ENCODE results near the gene SLAMF1. TPM values are rescaled to one million over a fixed set of nuclear protein-coding genes. Genes with fewer than 3 reads are reported as not detected.

Gene SLAMF1
- total RNA-seq, 1 donor from 2014 or later = not detected

- Histone ChIP-seq H3K4me2 (ENCODE audit: low read length) (no peak overlapping the region), H3K79me2 (ENCODE audit: insufficient read depth, low read length) (no peaks in the 10 kb centered on the region), H3K27me3 (ENCODE audit: insufficient read depth, low read length) (peaks cover 20% of the 10 kb centered on the region), H3K9ac (ENCODE audit: low read length) (no peak overlapping the region), H3K4me3 (ENCODE audit: insufficient read depth, low read depth, low read length) (no peak overlapping the region), H3K27ac (ENCODE audit: low read depth, low read length) (no peak overlapping the region), H3K4me1 (ENCODE audit: insufficient read depth, low read length) (no peaks in the 10 kb centered on the region), H2AFZ (ENCODE audit: low read depth, low read length) (no peak overlapping the region), H3K9me3 (ENCODE audit: insufficient read depth, low read depth, low read length) (no peaks in the 10 kb centered on the region), H4K20me1 (ENCODE audit: insufficient read depth, low read length) (no peaks in the 10 kb centered on the region), H3K36me3 (ENCODE audit: insufficient read depth, low read length) (no peaks in the 10 kb centered on the region)
- Mint-ChIP-seq H3K36me3 (ENCODE audit: low read depth, unreplicated experiment) (no peaks in the 10 kb centered on the region), H3K9me3 (ENCODE audit: unreplicated experiment) (peaks cover 4% of the 10 kb centered on the region), H3K4me3 (ENCODE audit: unreplicated experiment) (no peak overlapping the region), H3K4me1 (ENCODE audit: low read depth, unreplicated experiment) (peaks cover 9% of the 10 kb centered on the region), H3K27ac (ENCODE audit: unreplicated experiment) (peak overlapping the region; percentile 53), H3K27me3 (ENCODE audit: low read depth, unreplicated experiment) (peaks cover 18% of the 10 kb centered on the region)
- FAIRE-seq (no peak), DNase-seq (ENCODE audit: low read depth) (no peak)
- TF ChIP-seq, protein P1, sequence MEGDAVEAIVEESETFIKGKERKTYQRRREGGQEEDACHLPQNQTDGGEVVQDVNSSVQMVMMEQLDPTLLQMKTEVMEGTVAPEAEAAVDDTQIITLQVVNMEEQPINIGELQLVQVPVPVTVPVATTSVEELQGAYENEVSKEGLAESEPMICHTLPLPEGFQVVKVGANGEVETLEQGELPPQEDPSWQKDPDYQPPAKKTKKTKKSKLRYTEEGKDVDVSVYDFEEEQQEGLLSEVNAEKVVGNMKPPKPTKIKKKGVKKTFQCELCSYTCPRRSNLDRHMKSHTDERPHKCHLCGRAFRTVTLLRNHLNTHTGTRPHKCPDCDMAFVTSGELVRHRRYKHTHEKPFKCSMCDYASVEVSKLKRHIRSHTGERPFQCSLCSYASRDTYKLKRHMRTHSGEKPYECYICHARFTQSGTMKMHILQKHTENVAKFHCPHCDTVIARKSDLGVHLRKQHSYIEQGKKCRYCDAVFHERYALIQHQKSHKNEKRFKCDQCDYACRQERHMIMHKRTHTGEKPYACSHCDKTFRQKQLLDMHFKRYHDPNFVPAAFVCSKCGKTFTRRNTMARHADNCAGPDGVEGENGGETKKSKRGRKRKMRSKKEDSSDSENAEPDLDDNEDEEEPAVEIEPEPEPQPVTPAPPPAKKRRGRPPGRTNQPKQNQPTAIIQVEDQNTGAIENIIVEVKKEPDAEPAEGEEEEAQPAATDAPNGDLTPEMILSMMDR (IDR thresholded peaks at IDR 0.05; ENCODE audit: insufficient read depth, low read depth, low read length) = no peak
- no peak for TF ChIP-seq EZH2 (IDR thresholded peaks at IDR 0.05; ENCODE audit: insufficient read depth, low read length)
Observed at GRCh38 chr1:160606611-160607010, 40.2 kb downstream of the SLAMF1 start.

DNA sequence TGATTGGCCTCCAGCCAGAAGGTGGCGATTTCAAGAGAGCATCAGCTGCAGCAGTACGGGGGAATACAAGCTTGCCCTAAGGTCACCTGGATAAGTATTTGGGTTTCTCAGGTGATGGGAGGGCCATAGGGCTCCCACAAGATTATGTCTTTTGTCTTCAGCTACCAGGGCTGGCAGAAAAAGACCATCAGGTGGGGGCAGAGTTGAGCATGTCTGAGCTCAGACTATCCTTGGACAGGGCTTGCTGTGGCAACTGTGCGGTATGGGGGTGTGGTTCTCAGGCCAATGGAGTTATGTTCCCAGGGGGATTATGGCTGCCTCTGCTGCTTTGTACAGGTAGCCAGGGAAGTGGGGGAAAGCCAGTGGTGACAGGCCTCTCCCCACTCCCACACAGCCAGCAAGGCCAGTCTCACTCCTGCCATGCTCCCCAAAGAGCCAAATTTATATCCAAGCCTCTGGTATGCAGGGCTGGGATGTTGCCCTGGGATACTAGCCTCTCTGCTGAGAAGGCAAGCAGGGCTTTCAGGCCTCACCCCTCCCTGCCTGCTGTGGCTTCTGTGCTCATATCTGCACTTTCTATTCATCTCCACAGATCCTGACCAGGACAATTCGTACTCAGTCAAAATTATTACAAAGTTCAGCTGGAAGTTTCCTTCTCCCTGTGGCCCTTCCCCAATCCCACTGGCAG, 40.9 kb downstream of the SLAMF1 start:
- Mint-ChIP-seq H3K36me3 (ENCODE audit: low read depth, unreplicated experiment) (no peaks in the 10 kb centered on the region), H3K4me3 (ENCODE audit: unreplicated experiment) (no peak overlapping the region)

More for the DNA sequence above, 40.9 kb downstream of the SLAMF1 start:
- Histone ChIP-seq H3K4me1 (ENCODE audit: insufficient read depth, low read length) (no peaks in the 10 kb centered on the region), H3K9ac (ENCODE audit: low read length) (no peak overlapping the region), H4K20me1 (ENCODE audit: insufficient read depth, low read length) (no peaks in the 10 kb centered on the region), H3K27me3 (ENCODE audit: insufficient read depth, low read length) (peaks cover 18% of the 10 kb centered on the region), H3K4me2 (ENCODE audit: low read length) (no peak overlapping the region), H3K79me2 (ENCODE audit: insufficient read depth, low read length) (no peaks in the 10 kb centered on the region), H3K4me3 (ENCODE audit: insufficient read depth, low read depth, low read length) (no peak overlapping the region), H2AFZ (ENCODE audit: low read depth, low read length) (no peak overlapping the region), H3K36me3 (ENCODE audit: insufficient read depth, low read length) (no peaks in the 10 kb centered on the region), H3K9me3 (ENCODE audit: insufficient read depth, low read depth, low read length) (no peaks in the 10 kb centered on the region), H3K27ac (ENCODE audit: low read depth, low read length) (no peak overlapping the region)
- FAIRE-seq (no peak), DNase-seq (ENCODE audit: low read depth) (no peak)
- H3K27ac Mint-ChIP-seq (ENCODE audit: unreplicated experiment) = peak overlapping the region; percentile 16
- H3K27me3 Mint-ChIP-seq (ENCODE audit: low read depth, unreplicated experiment) = peaks cover 18% of the 10 kb centered on the region
- peaks cover 9% of the 10 kb centered on the region for H3K9me3 Mint-ChIP-seq (ENCODE audit: unreplicated experiment)
- TF ChIP-seq EZH2 (IDR thresholded peaks at IDR 0.05; ENCODE audit: insufficient read depth, low read length) = no peak
- TF ChIP-seq, protein P1 (IDR thresholded peaks at IDR 0.05; ENCODE audit: insufficient read depth, low read depth, low read length) = no peak
- H3K4me1 Mint-ChIP-seq (ENCODE audit: low read depth, unreplicated experiment) = peaks cover 9% of the 10 kb centered on the region
